GM10847 (cell line): ENCODE data around the gene SORCS2.

Experiments used
- POLR2A ChIP-seq: IDR thresholded peaks from 2 replicates; pipeline ENCODE4 v1.6.1; 2011; ENCODE audit not compliant: insufficient read length; ENCODE audit errors: extremely low read depth

The SORCS2 gene

GRCh38 chr4:7627251-7628250 is 435.2 kb downstream of the SORCS2 start:
- no peak for TF ChIP-seq POLR2A

- no peak for TF ChIP-seq POLR2A
These were observed 436.1 kb downstream of the SORCS2 start for GRCh38 chr4:7628432-7628831.

GRCh38 chr4:7629501-7630254 is 437.3 kb downstream of the SORCS2 start:
- no peak for TF ChIP-seq POLR2A

- no peak for TF ChIP-seq POLR2A
These were observed 438.4 kb downstream of the SORCS2 start for GRCh38 chr4:7630568-7631287.

GRCh38 chr4:7631288-7632014 is 439.1 kb downstream of the SORCS2 start:
- no peak for TF ChIP-seq POLR2A

GRCh38 chr4:7632341-7632740 is 440.0 kb downstream of the SORCS2 start:
- no peak for TF ChIP-seq POLR2A

- no peak for TF ChIP-seq POLR2A
These were observed 440.6 kb downstream of the SORCS2 start for GRCh38 chr4:7632971-7633370.

- TF ChIP-seq POLR2A, result no peak
These were observed 442.4 kb downstream of the SORCS2 start for GRCh38 chr4:7634661-7635251.

GRCh38 chr4:7635445-7636239 is 443.3 kb downstream of the SORCS2 start:
- no peak for TF ChIP-seq POLR2A

GRCh38 chr4:7636240-7636508 is 443.8 kb downstream of the SORCS2 start:
- no peak for TF ChIP-seq POLR2A

- no peak for TF ChIP-seq POLR2A
These were observed 444.8 kb downstream of the SORCS2 start for GRCh38 chr4:7637139-7637538.

GRCh38 chr4:7637971-7638370 is 445.6 kb downstream of the SORCS2 start:
- TF ChIP-seq POLR2A, result no peak

GRCh38 chr4:7638489-7638888 is 446.2 kb downstream of the SORCS2 start:
- no peak for TF ChIP-seq POLR2A
